Measurements from ENCODE around the gene ARHGEF11.

DNA sequence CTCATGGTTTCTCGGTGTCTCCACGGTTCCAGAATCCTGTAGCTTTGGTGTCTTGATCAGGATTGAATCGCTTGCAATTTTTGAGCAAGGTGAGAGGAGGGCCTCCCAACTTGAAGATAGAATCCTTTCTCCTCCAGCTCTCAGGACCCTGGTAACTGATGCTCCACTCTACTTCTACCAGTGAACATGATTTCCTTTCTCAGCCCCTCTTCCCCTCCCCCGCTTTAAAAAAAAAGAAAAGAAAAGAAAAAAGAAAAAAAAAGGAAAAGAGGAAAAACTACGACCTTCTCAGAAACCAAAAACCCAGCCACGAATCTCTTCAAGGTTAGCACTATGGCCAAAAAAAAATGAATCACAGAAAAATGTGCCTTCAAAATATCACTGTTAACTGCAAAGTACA lies 1.2 kb downstream of the ARHGEF11 start:
- TF ChIP-seq, protein P1, sequence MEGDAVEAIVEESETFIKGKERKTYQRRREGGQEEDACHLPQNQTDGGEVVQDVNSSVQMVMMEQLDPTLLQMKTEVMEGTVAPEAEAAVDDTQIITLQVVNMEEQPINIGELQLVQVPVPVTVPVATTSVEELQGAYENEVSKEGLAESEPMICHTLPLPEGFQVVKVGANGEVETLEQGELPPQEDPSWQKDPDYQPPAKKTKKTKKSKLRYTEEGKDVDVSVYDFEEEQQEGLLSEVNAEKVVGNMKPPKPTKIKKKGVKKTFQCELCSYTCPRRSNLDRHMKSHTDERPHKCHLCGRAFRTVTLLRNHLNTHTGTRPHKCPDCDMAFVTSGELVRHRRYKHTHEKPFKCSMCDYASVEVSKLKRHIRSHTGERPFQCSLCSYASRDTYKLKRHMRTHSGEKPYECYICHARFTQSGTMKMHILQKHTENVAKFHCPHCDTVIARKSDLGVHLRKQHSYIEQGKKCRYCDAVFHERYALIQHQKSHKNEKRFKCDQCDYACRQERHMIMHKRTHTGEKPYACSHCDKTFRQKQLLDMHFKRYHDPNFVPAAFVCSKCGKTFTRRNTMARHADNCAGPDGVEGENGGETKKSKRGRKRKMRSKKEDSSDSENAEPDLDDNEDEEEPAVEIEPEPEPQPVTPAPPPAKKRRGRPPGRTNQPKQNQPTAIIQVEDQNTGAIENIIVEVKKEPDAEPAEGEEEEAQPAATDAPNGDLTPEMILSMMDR (IDR thresholded peaks at IDR 0.05) = no peak
- TF ChIP-seq POLR2A (IDR thresholded peaks at IDR 0.05) = no peak

Measured in upper lobe of left lung (tissue), 4 donors.